ENCODE data around the gene CUL3.

DNA sequence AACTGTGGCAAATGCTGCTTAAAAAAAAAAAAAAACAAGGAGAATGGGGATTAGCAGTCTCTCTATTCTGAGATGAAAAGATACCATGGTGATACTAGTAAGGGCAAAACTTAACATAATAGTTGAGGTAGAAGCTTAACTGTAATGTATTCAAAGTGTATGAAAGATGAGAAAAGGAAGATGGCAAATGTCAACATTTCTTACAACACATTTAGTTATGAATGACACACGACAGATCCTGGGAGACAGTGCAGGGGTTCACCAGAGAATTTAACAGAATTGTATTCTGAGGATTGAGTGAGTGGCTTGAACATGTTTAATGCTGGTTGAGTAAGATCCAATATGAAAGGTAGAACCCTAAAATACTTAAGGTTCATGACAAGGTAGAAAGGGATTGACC lies 52.7 kb downstream of the CUL3 start:
- TF ChIP-seq POLR2A (IDR thresholded peaks at IDR 0.05) (no peak), EP300 (IDR thresholded peaks at IDR 0.05) (no peak), CTCF (IDR thresholded peaks at IDR 0.05) (no peak)

Measured in stomach (tissue), 4 donors.